CD14-positive monocyte (primary cell): ENCODE measurements around the gene MROH8. TPM values are rescaled to one million over a fixed set of nuclear protein-coding genes. Genes with fewer than 3 reads are reported as not detected.

Experiments used
- DNase-seq, 3 donors: peaks; one replicate each; pipeline ENCODE4 v3.0.0-alpha.2; 2011 to 2022
- H2AFZ ChIP-seq: 2 replicates; pipeline ENCODE4 v1.6.0; 2012; ENCODE audit warnings: mild to moderate bottlenecking, low read depth, low read length, inconsistent platforms; ENCODE audit not compliant: insufficient read depth, poor library complexity, severe bottlenecking
- H3K27ac ChIP-seq, 2 donors: 1 replicate in 1 of 2; 2 replicates in 1 of 2; pipeline ENCODE4 v1.5.1; 2012 to 2013; ENCODE audit warnings: low read length in 2 of 2, control low read depth in 1 of 2, inconsistent platforms in 1 of 2, low read depth in 1 of 2, mild to moderate bottlenecking in 1 of 2
- H3K27me3 ChIP-seq, 2 donors: one replicate each; pipeline versions ENCODE4 v1.6.0 to v1.6.1; 2011 to 2013; ENCODE audit warnings: low read length in 2 of 2; ENCODE audit not compliant: control insufficient read depth in 2 of 2, insufficient read depth in 2 of 2
- H3K36me3 ChIP-seq, 2 donors: replicated peaks in 1 of 2; 1 replicate in 1 of 2; 2 replicates in 1 of 2; pipeline versions ENCODE4 v1.5.1 to v1.6.1; 2012 to 2013; ENCODE audit warnings: low read length in 2 of 2, control low read depth in 1 of 2, inconsistent platforms in 1 of 2, mild to moderate bottlenecking in 1 of 2; ENCODE audit not compliant: insufficient read depth in 2 of 2, control insufficient read depth in 1 of 2
- H3K4me1 ChIP-seq, 2 donors: 1 replicate in 1 of 2; 2 replicates in 1 of 2; pipeline versions ENCODE4 v1.5.1 to v1.6.1; 2012 to 2013; ENCODE audit warnings: low read length in 2 of 2, control low read depth in 1 of 2, inconsistent platforms in 1 of 2, mild to moderate bottlenecking in 1 of 2, moderate library complexity in 1 of 2; ENCODE audit not compliant: insufficient read depth in 2 of 2, control insufficient read depth in 1 of 2
- H3K4me2 ChIP-seq: replicated peaks from 2 replicates; pipeline ENCODE3; 2012; ENCODE audit warnings: low read length, moderate library complexity, mild to moderate bottlenecking; ENCODE audit not compliant: poor library complexity, severe bottlenecking; ENCODE audit errors: extremely low read depth
- H3K4me3 ChIP-seq, 3 experiments: fragments of 200-600 bp in 1 of 3; sonication (generic) in 1 of 3; replicated peaks in 1 of 3; 1 replicate in 2 of 3; 2 replicates in 1 of 3; pipeline ENCODE4 v1.5.1; 2011 to 2013; ENCODE audit warnings: low read length in 3 of 3, mild to moderate bottlenecking in 3 of 3, control low read depth in 2 of 3, low read depth in 2 of 3, inconsistent platforms in 1 of 3, moderate library complexity in 1 of 3
- H3K79me2 ChIP-seq: 2 replicates; pipeline ENCODE4 v1.6.0; 2012; ENCODE audit warnings: mild to moderate bottlenecking, control low read depth, inconsistent platforms, low read length, moderate library complexity; ENCODE audit not compliant: insufficient read depth
- H3K9ac ChIP-seq: 2 replicates; pipeline ENCODE4 v1.6.0; 2017; ENCODE audit warnings: low read length, mild to moderate bottlenecking; ENCODE audit not compliant: insufficient read depth, poor library complexity, severe bottlenecking
- H3K9me3 ChIP-seq, 2 donors: replicated peaks in 1 of 2; 1 replicate in 1 of 2; 2 replicates in 1 of 2; pipeline versions ENCODE4 v1.5.1 to v1.6.1; 2012 to 2013; ENCODE audit warnings: low read length in 2 of 2, control low read depth in 1 of 2; ENCODE audit not compliant: control insufficient read depth in 1 of 2, insufficient read depth in 1 of 2
- H4K20me1 ChIP-seq: 2 replicates; pipeline ENCODE4 v1.6.0; 2012; ENCODE audit warnings: mild to moderate bottlenecking, low read length, control low read depth, moderate library complexity; ENCODE audit not compliant: insufficient read depth
- H3K27ac Mint-ChIP-seq, 7 donors: one replicate each; pipeline ENCODE4 v1.8.0; 2020; ENCODE audit warnings: mild to moderate bottlenecking in 7 of 7, mixed read lengths in 7 of 7, moderate library complexity in 6 of 7, inconsistent platforms in 2 of 7
- H3K27me3 Mint-ChIP-seq, 3 donors: one replicate each; pipeline ENCODE4 v1.8.0; 2021 to 2022; ENCODE audit warnings: low read depth in 3 of 3, mild to moderate bottlenecking in 3 of 3, mixed read lengths in 3 of 3, moderate library complexity in 3 of 3, inconsistent platforms in 1 of 3
- H3K36me3 Mint-ChIP-seq, 2 donors: one replicate each; pipeline ENCODE4 v1.8.0; 2020; ENCODE audit warnings: mixed read lengths in 2 of 2, inconsistent platforms in 1 of 2, mild to moderate bottlenecking in 1 of 2
- H3K4me1 Mint-ChIP-seq: one replicate; pipeline ENCODE4 v1.8.0; 2020; ENCODE audit warnings: mild to moderate bottlenecking, mixed read lengths
- H3K4me3 Mint-ChIP-seq, 2 donors: one replicate each; pipeline ENCODE4 v1.8.0; 2020; ENCODE audit warnings: mild to moderate bottlenecking in 2 of 2, mixed read lengths in 2 of 2, moderate library complexity in 1 of 2
- H3K9me3 Mint-ChIP-seq, 7 donors: one replicate each; pipeline ENCODE4 v1.8.0; 2020 to 2022; ENCODE audit warnings: mixed read lengths in 7 of 7, mild to moderate bottlenecking in 6 of 7, moderate library complexity in 6 of 7, inconsistent platforms in 2 of 7
- WGBS: methylation state at CpG from one replicate; pipeline ENCODE4 v1.1.5; 2013; ENCODE audit warnings: missing lambda C conversion rate; ENCODE audit not compliant: insufficient coverage; 5-methylcytosine and 5-hydroxymethylcytosine counted together
- intact Hi-C, 2 donors: fragments of 100-400 bp; cut with micrococcal nuclease; formaldehyde crosslinking; loops; one replicate each; pipeline versions ENCODE4 v1.15.0 to v1.15.1; 2023
- polyA plus RNA-seq, 3 donors: library from polyadenylated mRNA; depleted of rRNA in 1 of 3; unstranded in 2 of 3; stranded (reverse) in 1 of 3; fragments of 300-500 nt in 2 of 3; fragments of >200 nt in 1 of 3; fragmentation: Illumina TruSeq in 2 of 3; gene quantifications; 1 replicate in 2 of 3; 2 replicates in 1 of 3; pipeline ENCODE4 v1.2.3, GENCODE V29; 2012 to 2021
- TF ChIP-seq, protein P1 (sequence below): fragments of 200-600 bp; IDR thresholded peaks from one replicate; pipeline ENCODE4 v1.8.0; 2022; ENCODE audit warnings: antibody characterized with exemption, mild to moderate bottlenecking

The MROH8 gene
- polyA plus RNA-seq, 3 donors: 0.08 to 1.0 (median 0.52) TPM

DNA sequence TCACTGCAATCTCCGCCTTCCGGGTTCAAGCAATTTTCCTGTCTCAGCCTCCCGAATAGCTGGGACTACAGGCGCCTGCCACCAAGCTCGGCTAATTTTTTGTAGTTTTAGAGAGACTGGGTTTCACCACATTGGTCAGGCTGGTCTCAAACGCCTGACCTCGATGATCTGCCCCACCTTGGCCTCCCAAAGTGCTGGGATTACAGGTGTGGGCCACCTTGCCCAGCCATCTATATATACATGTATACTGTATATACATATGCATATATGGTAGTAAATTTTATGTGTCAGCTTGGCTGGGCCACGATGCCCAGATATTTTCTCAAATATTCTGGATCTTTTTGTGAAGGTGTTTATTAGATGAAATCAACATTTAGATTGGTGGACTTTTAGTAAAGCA lies 102.3 kb downstream of the MROH8 start:
- intact Hi-C loops: no loop called here
- no peaks in the 10 kb centered on the region for H3K4me1 ChIP-seq
- no peak overlapping the region for H3K4me3 ChIP-seq
- no peak overlapping the region for H3K9ac ChIP-seq
- H3K27ac Mint-ChIP-seq: peak overlapping the region in 1 of 7 donors; percentile 45
- no peaks in the 10 kb centered on the region for H4K20me1 ChIP-seq
- H2AFZ ChIP-seq: no peak overlapping the region
- no peaks in the 10 kb centered on the region for H3K9me3 ChIP-seq
- DNase-seq: no peak
- H3K9me3 Mint-ChIP-seq: no peaks in the 10 kb centered on the region
- TF ChIP-seq, protein P1, sequence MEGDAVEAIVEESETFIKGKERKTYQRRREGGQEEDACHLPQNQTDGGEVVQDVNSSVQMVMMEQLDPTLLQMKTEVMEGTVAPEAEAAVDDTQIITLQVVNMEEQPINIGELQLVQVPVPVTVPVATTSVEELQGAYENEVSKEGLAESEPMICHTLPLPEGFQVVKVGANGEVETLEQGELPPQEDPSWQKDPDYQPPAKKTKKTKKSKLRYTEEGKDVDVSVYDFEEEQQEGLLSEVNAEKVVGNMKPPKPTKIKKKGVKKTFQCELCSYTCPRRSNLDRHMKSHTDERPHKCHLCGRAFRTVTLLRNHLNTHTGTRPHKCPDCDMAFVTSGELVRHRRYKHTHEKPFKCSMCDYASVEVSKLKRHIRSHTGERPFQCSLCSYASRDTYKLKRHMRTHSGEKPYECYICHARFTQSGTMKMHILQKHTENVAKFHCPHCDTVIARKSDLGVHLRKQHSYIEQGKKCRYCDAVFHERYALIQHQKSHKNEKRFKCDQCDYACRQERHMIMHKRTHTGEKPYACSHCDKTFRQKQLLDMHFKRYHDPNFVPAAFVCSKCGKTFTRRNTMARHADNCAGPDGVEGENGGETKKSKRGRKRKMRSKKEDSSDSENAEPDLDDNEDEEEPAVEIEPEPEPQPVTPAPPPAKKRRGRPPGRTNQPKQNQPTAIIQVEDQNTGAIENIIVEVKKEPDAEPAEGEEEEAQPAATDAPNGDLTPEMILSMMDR: no peak
- H3K4me3 Mint-ChIP-seq: no peak overlapping the region
- 100% methylated on average over 5 of the region's 8 CpGs for whole genome bisulfite sequencing
- peaks cover 8% of the 10 kb centered on the region for H3K4me1 Mint-ChIP-seq
- no peak overlapping the region for H3K4me2 ChIP-seq
- H3K36me3 Mint-ChIP-seq: peaks cover 8 to 50% of the 10 kb centered on the region in 2 donors
- H3K27me3 Mint-ChIP-seq: peaks cover 0 to 2% (median under 1%) of the 10 kb centered on the region in 3 donors
- peaks cover 0 to 21% of the 10 kb centered on the region in 2 donors for H3K36me3 ChIP-seq
- peaks cover 98% of the 10 kb centered on the region for H3K79me2 ChIP-seq
- H3K27me3 ChIP-seq: no peaks in the 10 kb centered on the region
- H3K27ac ChIP-seq: peak overlapping the region in 1 of 2 donors; percentile 26

DNA sequence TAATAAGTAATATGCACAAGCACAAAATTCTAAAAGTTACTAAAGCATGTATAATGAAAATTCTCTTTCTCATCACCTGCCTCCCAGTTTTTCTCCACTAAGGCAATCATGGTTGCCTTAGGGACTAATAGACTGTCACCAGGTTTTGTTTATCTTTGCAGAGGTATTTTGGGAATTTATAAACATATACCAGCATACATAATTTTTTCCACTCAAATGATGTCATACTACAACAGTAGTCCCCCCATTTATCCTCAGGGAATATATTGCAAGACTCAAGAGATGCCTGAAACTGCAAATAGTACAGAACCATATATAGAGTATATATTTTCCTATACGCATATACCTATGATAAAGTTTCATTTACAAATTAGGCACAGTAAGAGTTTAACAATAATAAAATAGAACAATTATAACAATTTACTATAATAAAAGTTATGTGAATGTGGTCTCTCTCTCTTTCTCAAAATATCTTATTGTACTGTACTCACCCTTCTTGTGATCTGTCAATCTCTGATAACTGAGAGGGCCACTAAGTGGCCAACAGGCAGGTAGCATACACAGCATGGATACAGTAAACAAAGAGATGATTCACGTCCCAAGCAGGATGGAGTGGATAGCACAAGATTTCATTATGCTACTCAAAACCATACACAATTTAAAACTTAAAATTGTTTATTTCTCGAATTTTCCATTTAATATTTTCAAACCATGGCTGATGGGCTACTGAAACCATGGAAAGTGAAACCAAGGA lies 103.2 kb downstream of the MROH8 start:
- TF ChIP-seq, protein P1: no peak
- H3K4me2 ChIP-seq: no peak overlapping the region
- intact Hi-C loops: no loop called here
- no CpG with 5 or more reads among the region's 3 CpGs for WGBS
- H4K20me1 ChIP-seq: no peaks in the 10 kb centered on the region
- H2AFZ ChIP-seq: no peak overlapping the region
- Mint-ChIP-seq H3K36me3 (peaks cover 15 to 56% of the 10 kb centered on the region in 2 donors), H3K27ac (no peak overlapping the region), H3K4me3 (no peak overlapping the region), H3K27me3 (peaks cover 0 to 2% (median 0%) of the 10 kb centered on the region in 3 donors), H3K4me1 (peaks cover 5% of the 10 kb centered on the region), H3K9me3 (no peaks in the 10 kb centered on the region)
- H3K79me2 ChIP-seq: peaks cover 98% of the 10 kb centered on the region
- H3K4me3 ChIP-seq: no peak overlapping the region
- H3K27ac ChIP-seq: peak overlapping the region in 1 of 2 donors; percentile 31
- no peaks in the 10 kb centered on the region for H3K27me3 ChIP-seq
- no peaks in the 10 kb centered on the region for H3K9me3 ChIP-seq
- H3K36me3 ChIP-seq: peaks cover 0 to 20% of the 10 kb centered on the region in 2 donors
- H3K4me1 ChIP-seq: no peaks in the 10 kb centered on the region
- DNase-seq: no peak
- H3K9ac ChIP-seq: no peak overlapping the region
